Measurements from ENCODE around the gene SH3GL3. TPM values are rescaled to one million over a fixed set of nuclear protein-coding genes. Genes with fewer than 3 reads are reported as not detected.
A peak's percentile ranks its signal among the peaks of the same experiment; 100 is the strongest.

SH3GL3 gene
- total and polyA plus RNA-seq, 2 of the 4 experiments (the other 2 are of a cell fraction): not detected

GRCh38 chr15:83435782-83436181 lies 11.4 kb upstream of the SH3GL3 start:
- TF ChIP-seq CHD1 (IDR thresholded peaks at IDR 0.05; ENCODE audit: low read depth, low read length) (no peak), BHLHE40 (IDR thresholded peaks at IDR 0.05; ENCODE audit: low read depth, low read length) (no peak), USF2 (IDR thresholded peaks at IDR 0.05; ENCODE audit: low read depth, low read length) (no peak), CEBPB (IDR thresholded peaks at IDR 0.05; ENCODE audit: low read depth, low read length) (peak; percentile 90)
- in situ Hi-C loops (cut with MboI; ENCODE audit: low sequenced_read_pairs) (loop anchor here (5.0 kb wide), 1 partner anchor 122 kb away; no protein-coding TSS in a partner anchor), intact Hi-C loops (cut with micrococcal nuclease) (loop anchor here (1.0 to 2.0 kb wide), 2 partner anchors 187 to 425 kb away; partner anchors contain the start of gene C15orf40), dilution Hi-C loops (cut with HindIII; ENCODE audit: low sequenced_read_pairs, unreplicated experiment) (no loop called here)
- no peak overlapping the region for H3K23ac ChIP-seq (ENCODE audit: low read depth, low read length)
- no peak overlapping the region for H3K27ac ChIP-seq (ENCODE audit: insufficient read depth, low read length)
- H3K4me3 ChIP-seq (ENCODE audit: insufficient read depth, low read depth, low read length): no peak overlapping the region
- H3K36me3 ChIP-seq (ENCODE audit: control insufficient read depth, insufficient read depth, low read length): no peaks in the 10 kb centered on the region
- no peak overlapping the region for H3K9ac ChIP-seq (ENCODE audit: low read depth, low read length)
- H2BK20ac ChIP-seq (ENCODE audit: low read depth, low read length): no peak overlapping the region
- no peaks in the 10 kb centered on the region for H3K79me1 ChIP-seq (ENCODE audit: low read depth in 1 of 2, low read length in 2 of 2)
- no peaks in the 10 kb centered on the region for H3K9me3 ChIP-seq (ENCODE audit: control insufficient read depth, insufficient read depth, low read length)
- H4K8ac ChIP-seq (ENCODE audit: low read depth in 2 of 2, low read length in 2 of 2): no peak overlapping the region
- no peak overlapping the region for H3K18ac ChIP-seq (ENCODE audit: low read depth, low read length)
- H3K27me3 ChIP-seq (ENCODE audit: control insufficient read depth, insufficient read depth, low read length): no peaks in the 10 kb centered on the region; the same call in 1 of the 2 replicates
- BruUV-seq (replicated peaks): no TSS peak
- no peak overlapping the region for H2AK9ac ChIP-seq (replicated peaks; ENCODE audit: low read depth, low read length, poor library complexity)
- CTCF ChIA-PET: interaction anchor here (0.6 to 2.8 kb wide), 2 partner anchors 66 to 188 kb away, joined by 3 to 25 read pairs; no protein-coding TSS in a partner anchor
- H2BK120ac ChIP-seq (ENCODE audit: low read depth, low read length): no peak overlapping the region
- no peak overlapping the region for H3K4me2 ChIP-seq (ENCODE audit: low read depth, low read length)
- no peak overlapping the region for H4K91ac ChIP-seq (ENCODE audit: insufficient read depth, low read depth, low read length)
- H2BK15ac ChIP-seq (ENCODE audit: low read depth, low read length): no peak overlapping the region
- ATAC-seq (ENCODE audit: low read depth): no peak
- POLR2A ChIA-PET (ENCODE audit: unreplicated experiment): interaction anchor here (0.6 kb wide), 1 partner anchor 9 kb away, joined by 6 read pairs; no protein-coding TSS in a partner anchor
- WGBS, 2 experiments (ENCODE audit: extremely low coverage in 2 of 2, insufficient read length in 1 of 2): 78% methylated on average over 5 of the region's 8 CpGs; no CpG with 5 or more reads in 1 of the 2 experiments
- H3K4ac ChIP-seq (ENCODE audit: low read depth, low read length): no peak overlapping the region
- H3K14ac ChIP-seq (replicated peaks; ENCODE audit: low read depth, low read length): no peak overlapping the region
- H4K20me1 ChIP-seq (ENCODE audit: insufficient read depth, low read length): no peaks in the 10 kb centered on the region
- H3K9me1 ChIP-seq (ENCODE audit: insufficient read depth, low read length): no peaks in the 10 kb centered on the region
- H4K5ac ChIP-seq (ENCODE audit: low read depth, low read length): no peak overlapping the region
- H2BK5ac ChIP-seq (ENCODE audit: low read depth, low read length, poor library complexity, severe bottlenecking): no peak overlapping the region
- DNase-seq: no peak
- no peak overlapping the region for H3K56ac ChIP-seq (ENCODE audit: extremely low read depth, insufficient read depth, low read length)
- no peak overlapping the region for H2AK5ac ChIP-seq (ENCODE audit: low read depth, low read length)
- H2AFZ ChIP-seq (replicated peaks; ENCODE audit: low read length, poor library complexity): no peak overlapping the region
- no peaks in the 10 kb centered on the region for H3K4me1 ChIP-seq (ENCODE audit: control insufficient read depth, insufficient read depth, low read length)
